Neural progenitor cell (in vitro differentiated cells): ENCODE data around the gene FOXK1.

ENCODE experiments used
- CTCF ChIP-seq: fragments of 200-600 bp; sonication (generic); IDR thresholded peaks from 2 replicates; pipeline ENCODE4 v1.5.1; 2017; ENCODE audit warnings: antibody characterized with exemption, mild to moderate bottlenecking
- EZH2 ChIP-seq: fragments of 200-600 bp; sonication (generic); IDR thresholded peaks from 2 replicates; pipeline ENCODE4 v1.6.1; 2017; ENCODE audit warnings: antibody characterized with exemption, mild to moderate bottlenecking, moderate library complexity
- EZH2phosphoT487 ChIP-seq: fragments of 200-600 bp; sonication (generic); IDR thresholded peaks from 2 replicates; pipeline ENCODE4 v1.6.1; 2017; ENCODE audit warnings: antibody characterized with exemption

DNA sequence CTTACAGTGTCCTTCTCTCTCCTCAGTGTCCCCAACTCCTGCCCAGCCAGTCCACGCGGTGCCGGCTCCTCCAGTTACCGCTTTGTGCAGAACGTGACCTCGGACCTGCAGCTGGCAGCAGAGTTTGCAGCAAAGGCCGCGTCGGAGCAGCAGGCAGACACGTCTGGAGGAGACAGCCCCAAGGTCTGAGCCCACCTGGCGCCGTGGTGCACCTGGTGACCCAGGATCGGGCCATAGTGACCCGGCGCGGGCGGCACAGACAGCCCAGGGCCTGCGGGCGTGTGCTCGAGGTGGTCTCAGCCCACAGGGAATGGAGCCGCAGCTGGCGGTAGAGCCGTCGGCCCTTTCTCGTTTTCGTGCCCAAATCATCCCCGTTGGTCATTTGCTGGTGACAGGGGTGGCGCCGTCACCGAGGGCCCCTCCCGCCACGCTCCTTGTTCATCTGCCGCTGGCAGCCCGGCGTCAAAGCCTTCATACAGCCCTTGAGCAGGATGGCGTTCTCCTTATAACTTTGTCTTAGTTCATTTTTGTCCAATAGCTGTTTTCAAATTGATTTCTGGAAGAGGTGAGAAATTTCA is 72.4 kb downstream of the FOXK1 start:
- TF ChIP-seq CTCF (no peak), EZH2phosphoT487 (no peak), EZH2 (no peak)
